Measurements from ENCODE around the gene TARBP2.

Gene TARBP2

DNA sequence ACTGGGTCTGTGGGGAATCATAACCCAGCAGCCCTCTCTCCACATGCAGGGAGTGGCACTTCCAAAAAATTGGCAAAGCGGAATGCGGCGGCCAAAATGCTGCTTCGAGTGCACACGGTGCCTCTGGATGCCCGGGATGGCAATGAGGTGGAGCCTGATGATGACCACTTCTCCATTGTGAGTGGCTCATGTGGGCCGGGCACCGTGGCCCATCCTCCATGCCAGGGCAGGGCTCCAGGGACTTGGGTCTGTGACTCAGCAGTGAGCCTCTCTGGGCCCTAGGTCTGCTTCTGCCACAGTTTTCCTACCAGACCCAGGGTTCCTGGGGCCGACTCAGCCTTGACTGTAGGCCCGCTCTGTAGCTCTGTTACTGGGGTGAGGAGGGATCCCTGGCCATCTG, 4.0 kb downstream of the TARBP2 start:
- no peak for DNase-seq (ENCODE audit: low spot score)
- TF ChIP-seq CTCF (IDR thresholded peaks at IDR 0.05; ENCODE audit: extremely low read depth, missing control alignments), result no peak

GRCh38 chr12:53505555-53506449, 4.7 kb downstream of the TARBP2 start:
- TF ChIP-seq CTCF (IDR thresholded peaks at IDR 0.05; ENCODE audit: extremely low read depth, missing control alignments), result no peak
- DNase-seq (ENCODE audit: low spot score), result no peak

DNA sequence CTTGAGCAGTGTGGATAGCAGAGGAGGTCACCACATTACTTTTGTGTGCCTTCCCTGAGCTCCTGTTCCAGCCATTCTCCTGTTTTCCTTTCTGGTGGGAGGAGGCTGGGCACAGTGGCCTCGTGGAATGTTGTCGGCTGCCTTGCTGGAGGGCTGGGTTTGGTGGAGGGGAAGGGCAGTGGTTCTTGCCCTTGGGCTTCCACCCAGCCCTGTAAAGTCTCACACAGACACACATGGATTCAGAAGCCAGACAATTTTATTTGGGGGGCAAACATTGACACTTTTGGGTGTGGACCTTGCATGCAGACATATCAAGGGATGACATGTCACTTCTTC, 5.3 kb downstream of the TARBP2 start:
- no peak for DNase-seq (ENCODE audit: low spot score)
- TF ChIP-seq CTCF (IDR thresholded peaks at IDR 0.05; ENCODE audit: extremely low read depth, missing control alignments), result no peak

GRCh38 chr12:53506881-53507602, 6.0 kb downstream of the TARBP2 start, which contains the start of gene NPFF:
Gene NPFF, minus strand, starts transcription at chr12:53507484. Its CDS starts 10 bp downstream, at chr12:53507474.
- no peak for TF ChIP-seq CTCF (IDR thresholded peaks at IDR 0.05; ENCODE audit: extremely low read depth, missing control alignments)
- no peak for DNase-seq (ENCODE audit: low spot score)

DNA sequence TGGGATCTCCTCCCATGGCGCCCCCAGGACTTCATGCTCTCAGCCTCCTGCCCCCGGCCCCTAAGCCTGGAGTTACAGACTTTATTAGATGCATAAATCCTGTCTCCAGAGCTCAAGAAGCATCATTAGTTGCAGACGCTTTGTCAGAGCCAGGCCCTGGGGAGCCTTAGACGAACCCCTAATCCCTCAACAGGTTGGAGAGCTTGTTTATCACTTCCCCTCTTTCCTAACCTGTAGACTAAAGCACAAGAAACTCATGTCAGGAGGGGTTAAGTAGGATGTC, 6.5 kb downstream of the TARBP2 start:
- no peak for TF ChIP-seq CTCF (IDR thresholded peaks at IDR 0.05; ENCODE audit: extremely low read depth, missing control alignments)
- DNase-seq (ENCODE audit: low spot score), result no peak

DNA sequence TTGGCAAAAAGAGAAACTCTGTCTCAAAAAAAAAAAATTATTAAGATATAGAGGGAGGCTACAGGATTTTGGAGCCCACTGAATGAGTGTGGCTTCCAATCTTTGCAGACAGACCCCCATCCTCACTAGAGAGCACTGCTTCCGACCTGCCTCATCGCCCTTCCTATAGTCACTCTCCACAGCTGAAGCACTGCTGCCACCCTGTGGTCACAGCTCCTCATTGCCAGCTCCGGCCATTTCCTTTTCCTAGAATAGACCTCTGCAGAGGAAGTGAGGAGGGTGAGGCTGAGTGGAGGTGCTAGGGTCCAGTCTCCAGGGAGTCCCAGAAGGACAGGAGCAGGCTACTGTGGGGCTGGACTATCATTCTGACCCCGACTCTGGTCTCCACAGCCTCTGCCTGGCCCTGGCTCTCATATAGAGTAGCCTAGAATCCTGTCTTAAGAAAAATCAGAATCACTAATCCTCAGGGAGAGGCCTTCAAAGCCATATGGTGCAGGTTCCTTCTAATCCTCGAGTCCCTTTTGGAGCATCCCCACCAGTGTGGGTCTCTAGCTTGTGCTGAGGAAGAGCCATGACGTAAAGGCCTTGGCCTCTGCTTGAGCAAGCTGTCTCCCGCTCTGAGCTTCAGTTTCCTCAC, 7.6 kb downstream of the TARBP2 start:
- peak; percentile 100 for TF ChIP-seq CTCF (IDR thresholded peaks at IDR 0.05; ENCODE audit: extremely low read depth, missing control alignments)
- DNase-seq (ENCODE audit: low spot score), result peak; percentile 82
